IPS-20b (cell line): Measurements from ENCODE around the gene TMEM171.

Experiments
- H3K27ac ChIP-seq: one replicate; pipeline ENCODE4 v1.5.1; 2013; ENCODE audit warnings: low read length
- H3K27me3 ChIP-seq: 2 replicates; pipeline ENCODE4 v1.6.1; 2013; ENCODE audit warnings: mild to moderate bottlenecking, low read length, inconsistent platforms; ENCODE audit not compliant: insufficient read depth
- H3K36me3 ChIP-seq: 2 replicates; pipeline ENCODE4 v1.6.1; 2013; ENCODE audit warnings: low read depth, mild to moderate bottlenecking, inconsistent platforms, low read length, moderate library complexity; ENCODE audit not compliant: insufficient read depth
- H3K4me1 ChIP-seq: 2 replicates; pipeline ENCODE4 v1.6.1; 2013; ENCODE audit warnings: mild to moderate bottlenecking, control low read depth, inconsistent platforms, low read length, moderate library complexity; ENCODE audit not compliant: insufficient read depth
- H3K4me3 ChIP-seq: 2 replicates; pipeline ENCODE4 v1.5.1; 2013; ENCODE audit warnings: mild to moderate bottlenecking, low read length, inconsistent platforms
- H3K9ac ChIP-seq: 2 replicates; pipeline ENCODE4 v1.6.1; 2013; ENCODE audit warnings: low read depth, mild to moderate bottlenecking, inconsistent platforms, low read length, moderate library complexity
- H3K9me3 ChIP-seq: 2 replicates; pipeline ENCODE4 v1.6.1; 2013; ENCODE audit warnings: mild to moderate bottlenecking, low read depth, low read length, inconsistent platforms; ENCODE audit not compliant: insufficient read depth

The TMEM171 gene, protein sequence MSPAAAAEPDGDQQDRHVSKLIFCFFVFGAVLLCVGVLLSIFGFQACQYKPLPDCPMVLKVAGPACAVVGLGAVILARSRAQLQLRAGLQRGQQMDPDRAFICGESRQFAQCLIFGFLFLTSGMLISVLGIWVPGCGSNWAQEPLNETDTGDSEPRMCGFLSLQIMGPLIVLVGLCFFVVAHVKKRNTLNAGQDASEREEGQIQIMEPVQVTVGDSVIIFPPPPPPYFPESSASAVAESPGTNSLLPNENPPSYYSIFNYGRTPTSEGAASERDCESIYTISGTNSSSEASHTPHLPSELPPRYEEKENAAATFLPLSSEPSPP

DNA sequence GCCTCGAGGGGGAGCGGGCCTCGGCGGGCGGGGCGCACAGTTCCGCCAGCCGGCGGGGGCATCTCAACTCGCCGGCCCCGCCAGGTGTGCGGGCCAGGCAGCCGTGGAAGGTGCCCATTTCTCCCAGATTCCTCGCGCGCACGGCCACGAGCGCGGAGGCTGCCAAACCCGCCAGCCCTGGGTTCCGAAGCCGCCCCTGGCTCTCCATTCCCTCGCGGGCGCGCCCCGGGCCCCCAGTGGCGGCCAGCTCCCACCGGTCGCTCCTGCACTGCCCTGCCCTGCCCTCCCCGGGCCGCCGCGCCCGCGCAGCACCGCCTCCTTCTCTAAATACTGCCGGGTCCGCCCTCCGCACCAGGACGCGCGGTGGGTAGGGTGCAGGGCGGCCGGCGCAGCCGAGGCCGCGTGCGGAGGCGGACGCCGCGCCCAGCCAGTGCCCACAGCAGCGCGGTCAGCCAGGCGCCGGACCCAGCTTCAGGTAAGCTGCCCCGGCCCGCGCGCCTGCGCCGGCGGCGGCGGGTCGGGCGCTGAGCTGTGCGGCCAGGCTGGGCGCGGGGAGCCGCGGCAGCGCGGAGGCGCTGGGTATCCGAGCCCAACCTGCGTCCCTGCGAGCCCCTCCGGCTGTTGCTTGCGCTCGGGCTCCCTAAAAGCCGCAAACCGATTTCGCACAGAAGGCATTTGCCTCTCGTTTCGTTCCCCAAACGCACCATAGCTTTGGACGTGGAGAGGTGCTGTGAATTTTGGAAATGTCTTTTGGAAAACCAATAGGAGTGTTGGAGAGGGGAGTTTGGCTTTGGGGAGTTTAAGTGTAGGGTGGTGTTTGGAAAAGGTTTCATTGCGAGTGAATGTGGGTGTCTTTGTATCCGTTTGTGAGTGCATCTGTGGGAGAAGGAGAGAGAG lies at the start of gene TMEM171:
TSS of gene TMEM171 (plus strand) at position 354 of the 897 bp plus-strand sequence. CDS start 2,799 bp downstream, outside the sequence.
- peak within 1 kb of the TSS; percentile 84 for H3K4me3 ChIP-seq
- 0 out of 2 replicates have a peak, but pooled peaks cover 4% of the 10 kb centered on the region for H3K4me1 ChIP-seq
- no peaks in the 10 kb centered on the region for H3K9me3 ChIP-seq
- H3K9ac ChIP-seq: peak within 1 kb of the TSS; percentile 60; the same call in 1 of the 2 replicates
- peaks cover 74% of the 10 kb centered on the region for H3K27me3 ChIP-seq
- H3K27ac ChIP-seq: no peak within 1 kb of the TSS
- H3K36me3 ChIP-seq: no peaks in the 10 kb centered on the region

DNA sequence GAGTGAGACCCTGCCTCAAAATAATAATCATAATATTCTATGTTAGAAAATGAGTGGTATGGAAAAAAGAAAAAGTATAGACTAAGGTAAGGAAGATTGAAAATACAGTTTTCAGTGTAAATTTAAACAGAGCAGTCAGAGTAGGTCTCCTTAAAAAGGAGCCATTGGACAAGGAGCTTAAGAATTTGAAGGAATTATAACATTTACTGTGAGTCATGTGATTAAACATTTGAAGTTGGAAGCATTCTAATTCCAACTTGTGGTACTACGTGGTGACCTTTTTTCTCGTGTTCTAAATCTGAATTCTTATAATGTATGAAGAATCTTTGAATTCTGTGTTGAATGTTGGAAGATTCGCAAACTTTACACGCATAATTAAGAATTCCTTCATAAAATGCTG lies 39.3 kb upstream of the TMEM171 start:
- Histone ChIP-seq H3K9ac (no peak overlapping the region), H3K9me3 (no peaks in the 10 kb centered on the region), H3K27me3 (no peaks in the 10 kb centered on the region), H3K4me3 (no peak overlapping the region), H3K4me1 (no peaks in the 10 kb centered on the region), H3K27ac (no peak overlapping the region), H3K36me3 (peaks cover 4% of the 10 kb centered on the region; the same call in 1 of the 2 replicates)

DNA sequence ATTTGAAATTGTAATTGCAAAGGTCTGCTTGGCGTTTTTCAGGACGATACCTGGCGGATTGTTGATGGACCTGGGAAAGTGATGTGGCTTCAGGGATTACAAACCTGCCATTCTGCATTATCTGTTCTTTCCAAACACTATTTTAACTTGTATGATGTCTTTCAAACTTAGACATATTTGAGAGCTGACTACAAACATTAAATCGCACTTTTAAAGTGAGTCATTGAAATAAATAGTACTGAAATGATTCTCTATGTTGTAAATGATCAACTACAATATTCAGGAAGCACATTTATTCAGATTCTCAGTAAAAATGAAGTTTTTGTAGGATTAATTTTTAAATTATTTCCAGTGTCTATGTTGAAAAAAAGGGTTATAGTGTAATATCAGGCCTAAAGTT lies 32.3 kb upstream of the TMEM171 start:
- Histone ChIP-seq H3K36me3 (0 out of 2 replicates have a peak, but pooled peaks cover 4% of the 10 kb centered on the region), H3K4me1 (no peaks in the 10 kb centered on the region), H3K27me3 (no peaks in the 10 kb centered on the region), H3K27ac (no peak overlapping the region), H3K9me3 (no peaks in the 10 kb centered on the region), H3K9ac (no peak overlapping the region), H3K4me3 (no peak overlapping the region)

DNA sequence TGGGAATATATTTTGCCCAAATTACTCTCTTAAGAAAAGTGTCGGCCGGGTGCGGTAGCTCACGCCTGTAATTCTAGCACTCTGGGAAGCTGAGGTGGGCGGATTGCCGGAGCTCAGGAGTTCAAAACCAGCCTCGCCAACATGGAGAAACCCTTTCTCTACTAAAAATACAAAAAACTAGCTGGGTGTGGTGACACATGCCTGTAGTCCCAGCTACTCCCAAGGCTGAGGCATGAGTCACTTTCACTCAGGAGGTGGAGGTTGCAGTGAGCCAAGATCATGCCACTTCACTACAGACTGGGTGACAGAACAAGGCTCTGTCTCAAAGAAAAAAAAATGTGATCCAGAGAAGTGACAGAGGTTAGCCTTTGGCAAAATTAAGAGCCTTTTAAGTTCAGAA lies 26.4 kb upstream of the TMEM171 start:
- Histone ChIP-seq H3K27me3 (no peaks in the 10 kb centered on the region), H3K9me3 (peaks cover 12% of the 10 kb centered on the region; the same call in 1 of the 2 replicates), H3K4me1 (no peaks in the 10 kb centered on the region), H3K9ac (no peak overlapping the region), H3K36me3 (no peaks in the 10 kb centered on the region), H3K27ac (no peak overlapping the region), H3K4me3 (no peak overlapping the region)

DNA sequence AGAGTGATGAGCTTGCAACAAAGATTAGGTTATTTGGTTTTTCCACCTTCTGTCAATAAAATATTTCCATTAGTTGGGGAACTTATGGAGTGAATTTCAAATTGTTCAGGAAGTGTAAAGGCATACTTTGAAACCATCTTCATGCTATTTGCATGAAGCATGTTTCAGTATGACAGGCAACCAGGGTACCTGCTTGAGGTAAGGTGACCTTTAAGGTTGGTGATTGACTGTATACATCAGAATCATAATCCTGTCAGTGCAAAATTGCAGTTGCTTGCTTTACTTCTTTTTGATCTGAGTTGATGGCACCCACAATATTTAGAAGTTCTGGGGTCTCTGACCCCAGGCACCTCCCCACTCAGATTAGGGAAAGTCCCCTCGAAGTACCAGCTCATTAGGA lies 26.0 kb upstream of the TMEM171 start:
- Histone ChIP-seq H3K27ac (no peak overlapping the region), H3K4me1 (no peaks in the 10 kb centered on the region), H3K9ac (no peak overlapping the region), H3K36me3 (no peaks in the 10 kb centered on the region), H3K9me3 (peaks cover 12% of the 10 kb centered on the region; the same call in 1 of the 2 replicates), H3K4me3 (no peak overlapping the region), H3K27me3 (no peaks in the 10 kb centered on the region)

DNA sequence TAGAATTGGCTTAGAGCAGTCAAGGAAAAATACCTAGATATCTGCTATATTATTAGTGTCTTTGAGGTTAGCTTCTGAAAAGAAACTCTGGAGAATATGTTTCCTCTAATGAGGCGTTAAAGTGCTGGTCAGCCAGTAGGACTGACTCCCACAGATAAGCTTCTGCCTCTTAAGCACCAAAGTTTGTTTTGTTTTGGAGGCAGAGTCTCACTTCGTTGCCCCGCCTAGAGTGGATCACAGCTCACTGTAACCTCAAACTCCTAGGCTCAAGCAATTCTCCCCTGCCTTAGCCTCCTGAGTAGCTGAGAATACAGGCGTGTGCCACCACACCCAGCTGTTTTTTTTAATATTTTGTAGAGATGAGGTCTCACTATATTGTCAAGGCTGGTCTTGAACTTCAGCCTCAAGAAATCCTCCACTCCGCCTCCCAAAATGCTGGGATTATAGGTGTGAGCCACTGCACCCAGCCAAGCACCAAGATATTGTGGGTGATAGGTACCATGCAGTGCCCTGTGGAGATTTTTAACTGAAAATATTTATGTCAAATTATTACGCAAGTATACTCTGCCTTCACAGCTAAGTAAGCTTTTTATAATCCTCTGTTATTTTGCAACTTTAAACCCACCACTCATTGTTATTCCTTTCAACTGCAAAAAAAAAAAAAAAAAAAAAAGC lies 24.7 kb upstream of the TMEM171 start:
- Histone ChIP-seq H3K4me1 (no peaks in the 10 kb centered on the region), H3K27ac (no peak overlapping the region), H3K4me3 (no peak overlapping the region), H3K36me3 (no peaks in the 10 kb centered on the region), H3K27me3 (no peaks in the 10 kb centered on the region), H3K9me3 (peaks cover 12% of the 10 kb centered on the region; the same call in 1 of the 2 replicates), H3K9ac (no peak overlapping the region)

DNA sequence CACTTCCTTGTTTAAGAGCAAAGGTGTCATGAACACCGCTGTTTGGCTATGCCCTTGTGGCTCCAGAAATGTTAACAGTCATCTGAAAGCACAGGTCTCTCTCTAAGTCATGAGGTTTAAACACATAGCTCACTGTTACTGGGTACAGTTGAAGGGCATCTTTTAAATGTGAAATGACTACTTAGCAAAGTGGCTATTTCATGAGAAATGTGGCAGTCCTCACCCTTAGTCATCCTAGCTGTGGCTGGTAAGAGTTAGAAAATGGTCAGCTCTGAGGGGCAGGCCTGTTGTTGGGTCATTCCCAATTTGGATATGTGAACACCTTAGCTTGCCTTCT lies 24.2 kb upstream of the TMEM171 start:
- Histone ChIP-seq H3K4me3 (no peak overlapping the region), H3K9ac (no peak overlapping the region), H3K36me3 (no peaks in the 10 kb centered on the region), H3K9me3 (peaks cover 12% of the 10 kb centered on the region; the same call in 1 of the 2 replicates), H3K27ac (no peak overlapping the region), H3K27me3 (no peaks in the 10 kb centered on the region), H3K4me1 (no peaks in the 10 kb centered on the region)

DNA sequence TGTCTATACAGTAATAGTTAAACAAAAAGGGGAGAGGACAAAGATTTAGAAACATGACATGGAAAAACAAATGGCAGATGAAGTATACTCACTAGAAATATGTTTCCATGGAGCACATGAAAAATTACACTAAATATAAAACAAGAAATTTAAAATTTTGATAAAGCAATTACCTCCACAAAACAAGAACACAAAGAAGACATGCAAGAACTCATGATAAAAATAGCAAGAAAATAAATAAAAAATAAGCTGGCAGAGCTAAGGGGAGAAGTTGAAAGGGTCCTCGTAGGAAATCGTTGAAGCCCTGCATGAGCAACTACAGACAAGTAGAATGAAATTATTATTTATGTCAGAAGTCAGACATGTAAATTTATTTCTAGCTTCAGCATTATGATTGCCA lies 22.6 kb upstream of the TMEM171 start:
- no peak overlapping the region for H3K4me3 ChIP-seq
- no peak overlapping the region for H3K9ac ChIP-seq
- no peaks in the 10 kb centered on the region for H3K27me3 ChIP-seq
- H3K36me3 ChIP-seq: no peaks in the 10 kb centered on the region
- H3K27ac ChIP-seq: no peak overlapping the region
- H3K9me3 ChIP-seq: peaks cover 12% of the 10 kb centered on the region; the same call in 1 of the 2 replicates
- H3K4me1 ChIP-seq: no peaks in the 10 kb centered on the region

DNA sequence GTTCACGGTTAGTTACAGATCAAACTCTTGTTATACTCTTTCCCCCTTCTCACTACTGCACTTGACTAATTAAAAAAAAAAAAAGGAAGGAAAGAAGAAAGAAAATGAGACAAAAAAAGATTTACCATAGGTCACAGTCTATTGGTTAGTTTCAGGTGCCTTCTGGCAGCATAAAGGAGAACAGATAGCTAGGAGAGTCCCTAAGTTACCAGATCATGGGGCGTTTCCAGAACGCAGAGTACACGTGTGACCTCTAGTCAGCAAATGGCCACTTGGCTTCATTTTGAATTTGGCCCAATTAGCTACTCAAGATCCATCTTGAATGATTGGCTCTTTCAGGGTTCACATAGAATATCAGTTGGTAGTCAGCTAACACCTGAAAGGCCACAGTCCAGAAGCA lies 20.3 kb upstream of the TMEM171 start:
- H3K27ac ChIP-seq: no peak overlapping the region
- no peaks in the 10 kb centered on the region for H3K36me3 ChIP-seq
- H3K9me3 ChIP-seq: peaks cover 12% of the 10 kb centered on the region; the same call in 1 of the 2 replicates
- no peak overlapping the region for H3K4me3 ChIP-seq
- H3K27me3 ChIP-seq: no peaks in the 10 kb centered on the region
- H3K4me1 ChIP-seq: no peaks in the 10 kb centered on the region
- no peak overlapping the region for H3K9ac ChIP-seq

DNA sequence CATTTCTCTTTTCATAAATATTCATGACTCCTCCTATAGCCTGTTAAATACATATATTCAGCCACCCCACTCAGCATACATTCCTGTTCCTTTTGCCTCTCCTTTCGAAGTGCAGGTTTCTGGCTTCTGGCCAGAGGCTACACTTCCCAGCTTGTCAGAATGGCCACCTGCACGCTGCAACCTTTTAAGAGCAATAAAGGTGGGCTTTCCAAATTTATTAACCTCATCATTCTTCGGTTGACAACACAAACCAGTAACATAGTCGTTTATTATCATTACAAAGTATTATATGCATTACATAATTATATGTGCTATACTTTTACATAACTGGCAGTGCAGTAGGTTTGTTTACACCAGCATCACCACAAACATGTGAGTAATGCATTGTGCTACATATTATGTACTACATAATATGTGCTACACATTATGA lies 16.5 kb upstream of the TMEM171 start:
- Histone ChIP-seq H3K4me3 (no peak overlapping the region), H3K36me3 (no peaks in the 10 kb centered on the region), H3K9me3 (no peaks in the 10 kb centered on the region; the same call in 1 of the 2 replicates), H3K9ac (no peak overlapping the region), H3K27ac (no peak overlapping the region), H3K27me3 (no peaks in the 10 kb centered on the region), H3K4me1 (no peaks in the 10 kb centered on the region)

DNA sequence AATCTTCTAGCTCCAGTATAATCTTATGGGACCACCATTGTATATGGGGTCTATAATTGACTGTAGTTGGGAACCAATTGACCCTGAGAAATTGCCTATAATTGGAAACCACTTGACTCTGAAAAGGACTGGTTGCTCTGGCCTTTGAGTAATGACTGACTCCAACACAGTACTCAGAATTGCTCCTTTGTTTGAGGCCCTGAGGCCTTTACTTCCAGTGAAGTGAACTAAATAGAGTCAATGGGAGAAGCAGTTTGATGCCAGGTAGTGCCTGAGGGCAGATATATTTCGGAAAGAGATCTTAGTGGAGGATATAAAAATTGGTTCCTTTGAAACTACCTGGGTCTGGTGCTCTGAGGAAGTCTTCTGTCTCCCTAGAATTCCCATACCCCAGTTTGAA lies 16.0 kb upstream of the TMEM171 start:
- Histone ChIP-seq H3K9me3 (no peaks in the 10 kb centered on the region; the same call in 1 of the 2 replicates), H3K9ac (no peak overlapping the region), H3K4me3 (no peak overlapping the region), H3K36me3 (no peaks in the 10 kb centered on the region), H3K27ac (no peak overlapping the region), H3K27me3 (no peaks in the 10 kb centered on the region), H3K4me1 (no peaks in the 10 kb centered on the region)
